Hepatocyte (in vitro differentiated cells): ENCODE measurements around the gene CIC. TPM values are rescaled to one million over a fixed set of nuclear protein-coding genes. Genes with fewer than 3 reads are reported as not detected.
"Not testable (repeated sequence)": the region's sequence is repeated elsewhere in the genome, so short reads cannot be mapped to it uniquely, and the experiment has no call there.

Experiments
- DNase-seq: peaks from one replicate; pipeline ENCODE4 v3.0.0-alpha.2; 2016; ENCODE audit warnings: low spot score
- H2AFZ ChIP-seq: fragments of 200-600 bp; sonication (generic); 2 replicates; pipeline ENCODE4 v1.6.0; 2016; ENCODE audit warnings: antibody characterized with exemption, mild to moderate bottlenecking
- H3K27ac ChIP-seq: fragments of 200-600 bp; sonication (generic); 2 replicates; pipeline ENCODE4 v1.5.1; 2016; ENCODE audit warnings: mild to moderate bottlenecking
- H3K27me3 ChIP-seq: fragments of 200-600 bp; sonication (generic); 2 replicates; pipeline ENCODE4 v1.6.1; 2016
- H3K36me3 ChIP-seq: fragments of 200-600 bp; sonication (generic); replicated peaks from 2 replicates; pipeline ENCODE4 v1.5.1; 2016; ENCODE audit warnings: low read depth; ENCODE audit not compliant: insufficient read depth
- H3K4me1 ChIP-seq: fragments of 200-600 bp; sonication (generic); 2 replicates; pipeline ENCODE4 v1.5.1; 2016; ENCODE audit warnings: mild to moderate bottlenecking, moderate library complexity; ENCODE audit not compliant: insufficient read depth
- H3K4me2 ChIP-seq: fragments of 200-600 bp; sonication (generic); 2 replicates; pipeline ENCODE4 v1.6.0; 2016
- H3K4me3 ChIP-seq: fragments of 200-600 bp; sonication (generic); 2 replicates; pipeline ENCODE4 v1.5.1; 2016; ENCODE audit warnings: mild to moderate bottlenecking
- H3K79me2 ChIP-seq: fragments of 200-600 bp; sonication (generic); 2 replicates; pipeline ENCODE4 v1.6.0; 2017; ENCODE audit warnings: mild to moderate bottlenecking
- H3K9me2 ChIP-seq: fragments of 200-600 bp; sonication (generic); replicated peaks from 2 replicates; pipeline ENCODE4 v1.6.0; 2017; ENCODE audit warnings: mild to moderate bottlenecking; ENCODE audit not compliant: insufficient read depth
- H3K9me3 ChIP-seq: fragments of 200-600 bp; sonication (generic); 2 replicates; pipeline ENCODE4 v1.5.1; 2016; ENCODE audit warnings: low read depth, mild to moderate bottlenecking
- H4K20me1 ChIP-seq: fragments of 200-600 bp; sonication (generic); 2 replicates; pipeline ENCODE4 v1.6.0; 2016; ENCODE audit warnings: mild to moderate bottlenecking; ENCODE audit not compliant: insufficient read depth, poor library complexity, severe bottlenecking
- CTCF ChIP-seq: fragments of 200-600 bp; sonication (generic); IDR thresholded peaks from 2 replicates; pipeline ENCODE4 v1.5.1; 2016; ENCODE audit warnings: antibody characterized with exemption, mild to moderate bottlenecking; ENCODE audit not compliant: poor library complexity
- EZH2 ChIP-seq: fragments of 200-600 bp; sonication (generic); IDR thresholded peaks from 2 replicates; pipeline ENCODE4 v1.6.1; 2016; ENCODE audit warnings: antibody characterized with exemption, mild to moderate bottlenecking, borderline replicate concordance
- EZH2phosphoT487 ChIP-seq: fragments of 200-600 bp; sonication (generic); IDR thresholded peaks from one replicate; pipeline ENCODE4 v1.6.1; 2018; ENCODE audit warnings: antibody characterized with exemption, mild to moderate bottlenecking, low read depth, moderate library complexity; ENCODE audit not compliant: unreplicated experiment, severe bottlenecking
- WGBS: methylation state at CpG from one replicate; pipeline ENCODE4 v1.1.6; 2016; ENCODE audit warnings: low lambda C conversion rate; ENCODE audit errors: missing lambda C conversion rate; 5-methylcytosine and 5-hydroxymethylcytosine counted together
- polyA plus RNA-seq: library from polyadenylated mRNA; unstranded; fragments of >200 nt; fragmentation: Nextera tagmentation; extraction: Ambion mirVana; gene quantifications from 2 replicates; pipeline ENCODE4 v1.2.1, GENCODE V29; 2016
- total RNA-seq: library from RNA; depleted of rRNA; stranded (reverse); fragments of >200 nt; gene quantifications from 2 replicates; pipeline ENCODE4 v1.2.3, GENCODE V29; 2014

Gene CIC
- total and polyA plus RNA-seq, 2 experiments from 2014 or later, result 17.4 to 23.2 TPM

- H2AFZ ChIP-seq, result peak overlapping the region; percentile 77
- no peaks in the 10 kb centered on the region for H3K36me3 ChIP-seq
- DNase-seq, result peak; percentile 74
- H3K27me3 ChIP-seq, result no peaks in the 10 kb centered on the region
- no peaks in the 10 kb centered on the region for H3K9me2 ChIP-seq
- H3K79me2 ChIP-seq, result peaks cover 43% of the 10 kb centered on the region
- TF ChIP-seq CTCF, result no peak
- no peak for TF ChIP-seq EZH2phosphoT487
- TF ChIP-seq EZH2, result no peak
- 14% methylated on average over 25 of the region's 38 CpGs for WGBS
- H3K4me2 ChIP-seq, result peak overlapping the region; percentile 96
- H4K20me1 ChIP-seq, result peaks cover 24% of the 10 kb centered on the region
- peak overlapping the region; percentile 96 for H3K27ac ChIP-seq
- H3K4me1 ChIP-seq, result peaks cover 20% of the 10 kb centered on the region
- H3K9me3 ChIP-seq, result no peaks in the 10 kb centered on the region
- peak overlapping the region; percentile 74 for H3K4me3 ChIP-seq
These were observed 13.0 kb upstream of the CIC start for GRCh38 chr19:42255766-42256745.

GRCh38 chr19:42257842-42258241 lies 11.2 kb upstream of the CIC start:
- H3K27me3 ChIP-seq, H3K4me3 ChIP-seq, H2AFZ ChIP-seq, H3K27ac ChIP-seq, DNase-seq, H3K9me2 ChIP-seq, H3K4me1 ChIP-seq, H4K20me1 ChIP-seq, H3K4me2 ChIP-seq, H3K9me3 ChIP-seq, H3K36me3 ChIP-seq: not testable (repeated sequence)
- H3K79me2 ChIP-seq, result peaks cover 25% of the 10 kb centered on the region
- 88% methylated on average over 3 of the region's 3 CpGs for WGBS

GRCh38 chr19:42261763-42262162 lies 7.3 kb upstream of the CIC start:
- Histone ChIP-seq H3K27ac (no peak overlapping the region), H3K9me3 (no peaks in the 10 kb centered on the region), H3K9me2 (no peaks in the 10 kb centered on the region), H3K27me3 (no peaks in the 10 kb centered on the region), H2AFZ (no peak overlapping the region), H3K36me3 (no peaks in the 10 kb centered on the region), H3K4me2 (no peak overlapping the region), H3K4me1 (no peaks in the 10 kb centered on the region), H3K4me3 (no peak overlapping the region), H3K79me2 (no peaks in the 10 kb centered on the region), H4K20me1 (no peaks in the 10 kb centered on the region)
- DNase-seq, result no peak
- WGBS, result 97% methylated on average over 3 of the region's 3 CpGs
- TF ChIP-seq EZH2phosphoT487, result no peak
- TF ChIP-seq EZH2, result no peak
- TF ChIP-seq CTCF, result no peak

GRCh38 chr19:42266105-42266504 lies 2.9 kb upstream of the CIC start:
- not testable (repeated sequence) for H3K4me3 ChIP-seq, H3K36me3 ChIP-seq, DNase-seq, H2AFZ ChIP-seq, H3K27me3 ChIP-seq, H3K9me2 ChIP-seq, H3K9me3 ChIP-seq, H3K27ac ChIP-seq, H4K20me1 ChIP-seq, H3K4me2 ChIP-seq
- H3K79me2 ChIP-seq, result peaks cover 18% of the 10 kb centered on the region
- peaks cover 15% of the 10 kb centered on the region for H3K4me1 ChIP-seq
- WGBS, result 91% methylated on average over 4 of the region's 4 CpGs

GRCh38 chr19:42266928-42267603 lies 2.0 kb upstream of the CIC start:
- not testable (repeated sequence) for H3K27me3 ChIP-seq
- peak overlapping the region; percentile 76 for H3K4me2 ChIP-seq

More at GRCh38 chr19:42266928-42267603, 2.0 kb upstream of the CIC start:
- Histone ChIP-seq H3K79me2 (peaks cover 26% of the 10 kb centered on the region), H3K4me1 (peaks cover 17% of the 10 kb centered on the region), H3K27ac (peak overlapping the region; percentile 48)
- H2AFZ ChIP-seq, H4K20me1 ChIP-seq, H3K9me3 ChIP-seq, DNase-seq, H3K9me2 ChIP-seq, H3K36me3 ChIP-seq, H3K4me3 ChIP-seq: not testable (repeated sequence)
- 94% methylated on average over 25 of the region's 25 CpGs for WGBS
